Measurements from ENCODE around the gene POLH. TPM values are rescaled to one million over a fixed set of nuclear protein-coding genes. Genes with fewer than 3 reads are reported as not detected.

POLH gene
- total RNA-seq, 1 experiment from 2014 or later, result 8.2 TPM

- TF ChIP-seq EZH2 (IDR thresholded peaks at IDR 0.05; ENCODE audit: low read length, unreplicated experiment) (no peak), CTCF (conservative IDR thresholded peaks at IDR 0.05; ENCODE audit: low read depth, low read length) (no peak), EZH2phosphoT487 (IDR thresholded peaks at IDR 0.05; ENCODE audit: borderline replicate concordance, low read length) (no peak)
- ChIA-PET CTCF (no interaction called here), POLR2A (ENCODE audit: unreplicated experiment) (no interaction called here)
- no peak for DNase-seq
- intact Hi-C loops (cut with micrococcal nuclease), result no loop called here
- no peak overlapping the region for H3K4me3 ChIP-seq (ENCODE audit: low read length)
- no TSS peak for BruUV-seq (replicated peaks)
- no peak overlapping the region for H3K9ac ChIP-seq (ENCODE audit: low read length)
- H3F3A ChIP-seq (ENCODE audit: low read length, unreplicated experiment), result peaks cover 4% of the 10 kb centered on the region
- no peaks in the 10 kb centered on the region for H3K79me2 ChIP-seq (ENCODE audit: low read length)
- no peak overlapping the region for H3K27ac ChIP-seq (ENCODE audit: low read length)
- no peaks in the 10 kb centered on the region for H3K9me2 ChIP-seq (replicated peaks; ENCODE audit: low read length)
- ATAC-seq, result no peak
- no peaks in the 10 kb centered on the region for H3K9me3 ChIP-seq (ENCODE audit: low read length)
- H3K36me3 ChIP-seq (ENCODE audit: low read depth, low read length), result peaks cover 5% of the 10 kb centered on the region; the same call in 1 of the 2 replicates
- H3K4me1 ChIP-seq (ENCODE audit: insufficient read depth, low read length), result no peaks in the 10 kb centered on the region
- no peaks in the 10 kb centered on the region for H3K27me3 ChIP-seq (ENCODE audit: low read length)
- no peak overlapping the region for H2AFZ ChIP-seq (ENCODE audit: low read length)
- no peak overlapping the region for H3K4me2 ChIP-seq (ENCODE audit: low read length)
- no peaks in the 10 kb centered on the region for H4K20me1 ChIP-seq (ENCODE audit: low read length)
Observed at GRCh38 chr6:43614396-43614730, 38.4 kb downstream of the POLH start.

GRCh38 chr6:43616725-43617472, 40.9 kb downstream of the POLH start:
- CTCF ChIA-PET, result no interaction called here
- H3K4me1 ChIP-seq (ENCODE audit: insufficient read depth, low read length), result no peaks in the 10 kb centered on the region
- DNase-seq (no peak), ATAC-seq (no peak)
- POLR2A ChIA-PET (ENCODE audit: unreplicated experiment), result no interaction called here
- peaks cover 16% of the 10 kb centered on the region for H3K36me3 ChIP-seq (ENCODE audit: low read depth, low read length)
- intact Hi-C loops (cut with micrococcal nuclease), result no loop called here
- TF ChIP-seq EZH2phosphoT487 (IDR thresholded peaks at IDR 0.05; ENCODE audit: borderline replicate concordance, low read length) (no peak), CTCF (conservative IDR thresholded peaks at IDR 0.05; ENCODE audit: low read depth, low read length) (no peak), EZH2 (IDR thresholded peaks at IDR 0.05; ENCODE audit: low read length, unreplicated experiment) (no peak)
- BruUV-seq (replicated peaks), result no TSS peak
- H3K79me2 ChIP-seq (ENCODE audit: low read length), result no peaks in the 10 kb centered on the region
- H4K20me1 ChIP-seq (ENCODE audit: low read length), result no peaks in the 10 kb centered on the region
- H3K9me3 ChIP-seq (ENCODE audit: low read length), result no peaks in the 10 kb centered on the region
- H3K4me2 ChIP-seq (ENCODE audit: low read length), result no peak overlapping the region
- no peak overlapping the region for H3K27ac ChIP-seq (ENCODE audit: low read length)
- H2AFZ ChIP-seq (ENCODE audit: low read length), result no peak overlapping the region
- H3K27me3 ChIP-seq (ENCODE audit: low read length), result no peaks in the 10 kb centered on the region
- no peak overlapping the region for H3K4me3 ChIP-seq (ENCODE audit: low read length)
- no peak overlapping the region for H3K9ac ChIP-seq (ENCODE audit: low read length)
- H3K9me2 ChIP-seq (replicated peaks; ENCODE audit: low read length), result no peaks in the 10 kb centered on the region
- peaks cover 4% of the 10 kb centered on the region for H3F3A ChIP-seq (ENCODE audit: low read length, unreplicated experiment)

GRCh38 chr6:43621078-43621835, 45.3 kb downstream of the POLH start:
- H3K9me3 ChIP-seq (ENCODE audit: low read length), result no peaks in the 10 kb centered on the region
- H3F3A ChIP-seq (ENCODE audit: low read length, unreplicated experiment), result peaks cover 4% of the 10 kb centered on the region
- H3K79me2 ChIP-seq (ENCODE audit: low read length), result peaks cover 6% of the 10 kb centered on the region
- POLR2A ChIA-PET (ENCODE audit: unreplicated experiment), result no interaction called here
- no peaks in the 10 kb centered on the region for H3K9me2 ChIP-seq (replicated peaks; ENCODE audit: low read length)
- no peaks in the 10 kb centered on the region for H4K20me1 ChIP-seq (ENCODE audit: low read length)
- H3K27me3 ChIP-seq (ENCODE audit: low read length), result no peaks in the 10 kb centered on the region
- CTCF ChIA-PET, result no interaction called here
- H3K36me3 ChIP-seq (ENCODE audit: low read depth, low read length), result peaks cover 49% of the 10 kb centered on the region
- no peak overlapping the region for H3K4me3 ChIP-seq (ENCODE audit: low read length)
- no peak overlapping the region for H3K9ac ChIP-seq (ENCODE audit: low read length)
- TF ChIP-seq EZH2phosphoT487 (IDR thresholded peaks at IDR 0.05; ENCODE audit: borderline replicate concordance, low read length) (no peak), CTCF (conservative IDR thresholded peaks at IDR 0.05; ENCODE audit: low read depth, low read length) (no peak), EZH2 (IDR thresholded peaks at IDR 0.05; ENCODE audit: low read length, unreplicated experiment) (no peak)
- ATAC-seq (no peak), DNase-seq (no peak)
- BruUV-seq (replicated peaks), result no TSS peak
- no peak overlapping the region for H3K4me2 ChIP-seq (ENCODE audit: low read length)
- intact Hi-C loops (cut with micrococcal nuclease), result no loop called here
- H2AFZ ChIP-seq (ENCODE audit: low read length), result no peak overlapping the region
- H3K27ac ChIP-seq (ENCODE audit: low read length), result no peak overlapping the region
- no peaks in the 10 kb centered on the region for H3K4me1 ChIP-seq (ENCODE audit: insufficient read depth, low read length)
